ENCODE results near the gene TENT5C.

Gene TENT5C

DNA sequence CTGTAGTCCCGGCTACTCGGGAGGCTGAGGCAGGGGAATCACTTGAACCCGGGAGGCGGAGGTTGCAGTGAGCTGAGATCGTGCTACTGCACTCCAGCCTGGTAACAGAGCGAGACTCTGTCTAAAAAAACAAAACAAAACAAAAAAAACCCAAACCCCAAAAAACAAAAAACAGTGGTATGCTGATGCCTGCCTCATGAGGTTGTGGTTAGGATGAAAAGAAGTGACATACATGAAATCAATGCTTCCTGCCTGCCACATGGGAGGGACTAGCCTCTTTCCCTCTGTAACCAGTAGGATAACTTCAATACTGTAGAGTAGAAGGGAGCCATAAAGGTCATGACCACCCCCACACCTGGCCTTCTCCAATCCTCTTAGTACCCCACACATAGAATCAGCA lies 55.2 kb downstream of the TENT5C start:
- TF ChIP-seq SPI1 (IDR thresholded peaks at IDR 0.05; ENCODE audit: borderline replicate concordance, low read depth) (no peak), POLR2AphosphoS5 (IDR thresholded peaks at IDR 0.05; ENCODE audit: low read depth) (no peak), GABPA (IDR thresholded peaks at IDR 0.05; ENCODE audit: low read depth) (no peak)
- TF ChIP-seq, protein P1, sequence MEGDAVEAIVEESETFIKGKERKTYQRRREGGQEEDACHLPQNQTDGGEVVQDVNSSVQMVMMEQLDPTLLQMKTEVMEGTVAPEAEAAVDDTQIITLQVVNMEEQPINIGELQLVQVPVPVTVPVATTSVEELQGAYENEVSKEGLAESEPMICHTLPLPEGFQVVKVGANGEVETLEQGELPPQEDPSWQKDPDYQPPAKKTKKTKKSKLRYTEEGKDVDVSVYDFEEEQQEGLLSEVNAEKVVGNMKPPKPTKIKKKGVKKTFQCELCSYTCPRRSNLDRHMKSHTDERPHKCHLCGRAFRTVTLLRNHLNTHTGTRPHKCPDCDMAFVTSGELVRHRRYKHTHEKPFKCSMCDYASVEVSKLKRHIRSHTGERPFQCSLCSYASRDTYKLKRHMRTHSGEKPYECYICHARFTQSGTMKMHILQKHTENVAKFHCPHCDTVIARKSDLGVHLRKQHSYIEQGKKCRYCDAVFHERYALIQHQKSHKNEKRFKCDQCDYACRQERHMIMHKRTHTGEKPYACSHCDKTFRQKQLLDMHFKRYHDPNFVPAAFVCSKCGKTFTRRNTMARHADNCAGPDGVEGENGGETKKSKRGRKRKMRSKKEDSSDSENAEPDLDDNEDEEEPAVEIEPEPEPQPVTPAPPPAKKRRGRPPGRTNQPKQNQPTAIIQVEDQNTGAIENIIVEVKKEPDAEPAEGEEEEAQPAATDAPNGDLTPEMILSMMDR (IDR thresholded peaks at IDR 0.05; ENCODE audit: insufficient read depth, low read length) = no peak
- TF ChIP-seq, protein P2, sequence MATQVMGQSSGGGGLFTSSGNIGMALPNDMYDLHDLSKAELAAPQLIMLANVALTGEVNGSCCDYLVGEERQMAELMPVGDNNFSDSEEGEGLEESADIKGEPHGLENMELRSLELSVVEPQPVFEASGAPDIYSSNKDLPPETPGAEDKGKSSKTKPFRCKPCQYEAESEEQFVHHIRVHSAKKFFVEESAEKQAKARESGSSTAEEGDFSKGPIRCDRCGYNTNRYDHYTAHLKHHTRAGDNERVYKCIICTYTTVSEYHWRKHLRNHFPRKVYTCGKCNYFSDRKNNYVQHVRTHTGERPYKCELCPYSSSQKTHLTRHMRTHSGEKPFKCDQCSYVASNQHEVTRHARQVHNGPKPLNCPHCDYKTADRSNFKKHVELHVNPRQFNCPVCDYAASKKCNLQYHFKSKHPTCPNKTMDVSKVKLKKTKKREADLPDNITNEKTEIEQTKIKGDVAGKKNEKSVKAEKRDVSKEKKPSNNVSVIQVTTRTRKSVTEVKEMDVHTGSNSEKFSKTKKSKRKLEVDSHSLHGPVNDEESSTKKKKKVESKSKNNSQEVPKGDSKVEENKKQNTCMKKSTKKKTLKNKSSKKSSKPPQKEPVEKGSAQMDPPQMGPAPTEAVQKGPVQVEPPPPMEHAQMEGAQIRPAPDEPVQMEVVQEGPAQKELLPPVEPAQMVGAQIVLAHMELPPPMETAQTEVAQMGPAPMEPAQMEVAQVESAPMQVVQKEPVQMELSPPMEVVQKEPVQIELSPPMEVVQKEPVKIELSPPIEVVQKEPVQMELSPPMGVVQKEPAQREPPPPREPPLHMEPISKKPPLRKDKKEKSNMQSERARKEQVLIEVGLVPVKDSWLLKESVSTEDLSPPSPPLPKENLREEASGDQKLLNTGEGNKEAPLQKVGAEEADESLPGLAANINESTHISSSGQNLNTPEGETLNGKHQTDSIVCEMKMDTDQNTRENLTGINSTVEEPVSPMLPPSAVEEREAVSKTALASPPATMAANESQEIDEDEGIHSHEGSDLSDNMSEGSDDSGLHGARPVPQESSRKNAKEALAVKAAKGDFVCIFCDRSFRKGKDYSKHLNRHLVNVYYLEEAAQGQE (IDR thresholded peaks at IDR 0.05; ENCODE audit: insufficient replicate concordance, low read depth) = no peak
- Histone ChIP-seq H3K4me3 (replicated peaks; ENCODE audit: insufficient read depth, low read length) (no peak overlapping the region), H3K27me3 (ENCODE audit: insufficient read depth, poor library complexity, severe bottlenecking) (no peaks in the 10 kb centered on the region), H3K27ac (replicated peaks) (no peak overlapping the region)
- DNase-seq (ENCODE audit: low read depth in 1 of 2, low spot score in 1 of 2) = no peak

DNA sequence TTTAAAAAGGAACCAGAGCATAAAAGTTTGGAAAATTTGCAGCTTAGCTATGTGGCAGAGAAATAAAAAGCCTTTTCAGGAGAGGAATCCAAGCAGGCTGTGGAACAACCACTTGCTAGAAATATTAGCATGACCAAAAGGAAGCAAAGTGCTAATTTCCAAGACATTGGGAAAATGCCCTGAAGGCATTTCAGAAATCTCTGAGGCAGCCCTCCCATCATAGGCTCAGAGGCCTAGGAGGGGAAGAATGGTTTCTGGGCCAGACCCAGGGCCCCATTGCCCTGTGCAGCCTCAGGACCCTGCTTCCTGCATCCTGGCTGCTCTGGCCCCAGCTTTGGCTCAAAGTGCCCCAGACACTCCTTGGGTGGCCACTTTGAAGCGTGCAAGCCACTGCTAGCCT lies 56.8 kb downstream of the TENT5C start:
- H3K4me3 ChIP-seq (replicated peaks; ENCODE audit: insufficient read depth, low read length) = no peak overlapping the region
- H3K27ac ChIP-seq (replicated peaks) = no peak overlapping the region
- TF ChIP-seq POLR2AphosphoS5 (IDR thresholded peaks at IDR 0.05; ENCODE audit: low read depth) (no peak), GABPA (IDR thresholded peaks at IDR 0.05; ENCODE audit: low read depth) (no peak), SPI1 (IDR thresholded peaks at IDR 0.05; ENCODE audit: borderline replicate concordance, low read depth) (no peak)
- TF ChIP-seq, protein P1 (IDR thresholded peaks at IDR 0.05; ENCODE audit: insufficient read depth, low read length) = no peak
- TF ChIP-seq, protein P2 (IDR thresholded peaks at IDR 0.05; ENCODE audit: insufficient replicate concordance, low read depth) = no peak
- no peak for DNase-seq (ENCODE audit: low read depth in 1 of 2, low spot score in 1 of 2)
- H3K27me3 ChIP-seq (ENCODE audit: insufficient read depth, poor library complexity, severe bottlenecking) = no peaks in the 10 kb centered on the region

DNA sequence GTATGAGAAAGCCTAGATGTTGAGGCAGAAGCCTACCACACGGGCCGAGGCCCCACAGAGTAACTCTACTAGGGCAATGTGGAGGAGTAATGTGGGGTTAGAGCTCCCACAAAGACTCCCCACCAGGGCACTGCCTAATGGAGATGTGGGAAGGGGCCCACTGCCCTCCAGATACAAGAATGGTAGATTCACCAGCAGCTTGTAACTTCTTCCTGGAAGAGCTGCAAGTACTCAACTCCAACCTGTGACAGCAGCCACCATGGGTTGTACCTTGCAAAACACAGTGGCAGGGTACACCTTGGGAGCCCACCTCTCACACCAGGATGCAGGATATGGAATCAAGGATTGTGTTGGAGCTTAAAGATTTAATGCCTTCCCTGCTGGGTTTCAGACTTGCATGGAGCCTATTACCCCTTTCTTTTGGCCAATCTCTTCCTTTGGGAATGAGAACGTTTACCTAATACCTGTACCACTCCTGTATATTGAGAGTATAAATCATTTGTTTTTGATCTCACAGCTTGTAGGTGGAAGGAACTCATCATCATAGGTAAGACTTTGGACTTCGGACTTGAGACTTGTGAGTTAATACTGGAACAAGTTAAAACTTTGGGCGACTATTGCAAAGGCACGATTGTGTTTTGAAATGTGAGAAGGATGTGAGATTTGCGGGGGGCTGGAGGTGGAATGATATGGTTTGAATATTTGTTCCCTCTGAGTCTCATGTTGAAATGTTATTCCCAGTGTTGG lies 57.5 kb downstream of the TENT5C start:
- no peaks in the 10 kb centered on the region for H3K27me3 ChIP-seq (ENCODE audit: insufficient read depth, poor library complexity, severe bottlenecking)
- no peak overlapping the region for H3K27ac ChIP-seq (replicated peaks)
- TF ChIP-seq, protein P2 (IDR thresholded peaks at IDR 0.05; ENCODE audit: insufficient replicate concordance, low read depth) = no peak
- TF ChIP-seq, protein P1 (IDR thresholded peaks at IDR 0.05; ENCODE audit: insufficient read depth, low read length) = no peak
- TF ChIP-seq POLR2AphosphoS5 (IDR thresholded peaks at IDR 0.05; ENCODE audit: low read depth) = no peak
- TF ChIP-seq SPI1 (IDR thresholded peaks at IDR 0.05; ENCODE audit: borderline replicate concordance, low read depth) = no peak
- TF ChIP-seq GABPA (IDR thresholded peaks at IDR 0.05; ENCODE audit: low read depth) = no peak
- no peak overlapping the region for H3K4me3 ChIP-seq (replicated peaks; ENCODE audit: insufficient read depth, low read length)
- no peak for DNase-seq (ENCODE audit: low read depth in 1 of 2, low spot score in 1 of 2)
